T-helper 1 cell (primary cell): Measurements from ENCODE around the gene CTSD.

ENCODE experiments used
- DNase-seq, 5 donors: peaks; one replicate each; pipeline ENCODE4 v3.0.0-alpha.2; 2012 to 2020

The CTSD gene

GRCh38 chr11:1742869-1743584 lies 20.7 kb downstream of the CTSD start:
- DNase-seq: no peak

GRCh38 chr11:1742371-1742770 lies 21.4 kb downstream of the CTSD start:
- DNase-seq: no peak

DNA sequence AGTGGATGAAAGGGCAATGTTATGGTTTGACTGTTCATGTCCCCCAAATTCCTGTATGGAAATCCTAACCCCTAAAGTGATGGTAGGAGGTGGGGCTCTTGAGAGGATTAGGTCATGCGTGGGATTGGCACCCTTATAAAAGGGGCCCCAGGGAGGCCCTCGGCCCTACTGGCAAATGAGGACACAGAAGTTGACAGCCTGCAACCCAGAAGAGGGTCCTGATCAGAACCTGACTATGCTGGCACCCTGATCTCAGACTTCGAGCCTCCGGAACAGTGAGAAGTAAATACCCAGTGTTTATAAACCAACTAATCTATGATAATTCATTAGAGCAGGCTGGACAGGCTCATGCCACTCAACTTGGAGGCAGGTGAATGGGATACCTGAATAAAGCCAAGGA lies 22.0 kb downstream of the CTSD start:
- DNase-seq: no peak

DNA sequence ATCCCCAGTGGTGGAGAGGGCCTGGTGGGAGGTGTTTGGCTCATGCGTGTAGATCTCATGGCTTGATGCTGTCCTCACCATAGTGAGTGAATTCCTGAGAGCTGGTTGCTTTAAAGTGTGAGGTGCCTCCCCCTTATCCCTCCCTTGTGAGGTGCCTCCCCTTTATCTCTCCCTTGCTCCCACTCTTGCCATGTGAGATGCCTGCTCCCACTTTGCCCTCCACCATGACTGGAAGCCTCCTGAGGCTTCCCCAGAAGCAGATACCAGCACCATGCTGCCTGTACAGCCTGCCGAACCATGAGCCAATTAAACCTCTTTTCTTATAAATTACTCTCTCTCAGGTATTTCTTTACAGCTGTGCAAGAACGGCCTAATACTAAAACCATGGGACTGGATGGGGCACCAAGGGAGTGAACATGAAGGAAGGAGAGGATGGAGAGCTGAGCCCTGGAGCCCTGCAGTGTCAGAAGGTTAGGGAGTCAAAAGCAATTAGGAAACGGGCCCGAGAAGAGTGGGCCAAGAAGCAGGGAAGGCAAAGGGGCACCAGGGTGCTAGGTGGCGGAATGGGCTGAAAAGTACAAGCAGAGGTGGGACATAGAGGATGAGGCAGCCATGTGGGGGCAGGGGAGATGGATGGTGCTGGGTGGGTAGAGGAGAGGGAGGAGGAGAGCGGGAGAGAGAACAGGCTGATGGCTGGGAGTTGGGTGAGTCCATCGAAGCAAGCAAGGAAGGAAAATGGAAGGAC lies 22.8 kb downstream of the CTSD start:
- no peak for DNase-seq

DNA sequence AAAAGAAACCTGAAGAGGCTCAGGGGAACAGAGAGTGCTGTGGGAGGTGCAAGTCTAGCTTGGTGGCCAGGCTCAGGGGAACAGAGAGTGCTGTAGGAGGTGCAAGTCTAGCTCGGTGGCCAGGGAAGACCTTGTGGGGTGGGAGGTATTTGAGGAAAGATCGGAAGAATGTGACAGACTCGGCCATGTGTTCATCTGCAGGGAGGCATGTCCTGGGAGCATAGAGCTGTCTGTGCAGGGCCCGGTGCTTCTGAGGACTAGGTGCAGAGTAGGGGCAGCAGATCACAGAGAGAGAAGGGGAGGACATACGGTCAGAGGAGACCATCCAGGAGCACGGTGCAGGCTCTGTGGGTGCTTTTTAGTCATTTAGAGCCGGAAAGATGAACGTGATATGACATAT lies 24.2 kb downstream of the CTSD start:
- no peak for DNase-seq

DNA sequence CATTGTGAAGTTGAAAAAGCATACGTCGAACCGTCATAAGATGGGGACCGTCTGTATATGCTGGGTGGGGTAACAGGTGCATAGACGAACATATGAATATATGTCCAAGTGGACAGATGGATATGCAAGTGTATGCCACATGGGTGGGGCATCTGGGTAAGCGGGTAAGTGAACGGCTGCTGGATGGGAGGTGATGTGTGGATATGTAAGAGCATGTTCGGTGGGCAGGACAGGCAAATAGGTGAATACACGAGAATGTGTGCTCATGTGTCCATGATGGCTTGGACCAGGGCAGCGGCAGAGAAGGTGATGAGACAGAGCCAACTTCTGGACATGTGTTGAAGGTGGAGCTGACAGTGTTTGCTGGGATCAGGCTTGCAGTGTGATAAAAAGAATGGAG lies 25.3 kb downstream of the CTSD start:
- no peak for DNase-seq

DNA sequence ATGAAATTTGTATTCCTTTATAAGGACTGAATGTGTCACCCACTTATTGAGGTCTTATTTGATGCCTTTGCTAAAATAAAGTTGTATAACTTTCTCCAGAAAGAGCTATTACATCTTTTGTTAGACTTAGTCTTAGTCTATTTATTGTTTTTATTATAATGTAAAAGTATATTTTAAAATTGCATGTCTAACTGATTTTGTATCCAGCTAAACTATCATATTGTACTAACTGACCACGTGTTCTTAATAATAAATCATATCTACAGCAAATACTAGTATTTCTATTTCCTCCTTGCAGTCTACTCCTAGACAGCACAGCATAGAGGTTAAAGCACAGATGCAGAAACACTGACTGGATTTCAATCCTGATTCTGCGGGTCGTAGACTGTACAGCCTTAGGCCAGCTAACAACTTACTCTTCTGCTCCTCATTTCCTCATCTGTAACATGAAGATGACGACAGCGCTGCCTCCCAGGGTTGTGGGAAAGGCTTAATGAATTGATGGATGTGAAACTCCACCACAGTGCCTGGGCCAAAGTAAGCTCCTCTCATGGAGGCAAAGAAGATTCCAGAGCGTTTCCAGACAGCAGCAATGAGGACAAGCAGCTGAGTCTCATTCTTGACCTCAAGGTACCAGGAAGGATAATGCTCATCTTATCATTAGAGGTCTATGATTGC lies 26.5 kb downstream of the CTSD start:
- DNase-seq: no peak

DNA sequence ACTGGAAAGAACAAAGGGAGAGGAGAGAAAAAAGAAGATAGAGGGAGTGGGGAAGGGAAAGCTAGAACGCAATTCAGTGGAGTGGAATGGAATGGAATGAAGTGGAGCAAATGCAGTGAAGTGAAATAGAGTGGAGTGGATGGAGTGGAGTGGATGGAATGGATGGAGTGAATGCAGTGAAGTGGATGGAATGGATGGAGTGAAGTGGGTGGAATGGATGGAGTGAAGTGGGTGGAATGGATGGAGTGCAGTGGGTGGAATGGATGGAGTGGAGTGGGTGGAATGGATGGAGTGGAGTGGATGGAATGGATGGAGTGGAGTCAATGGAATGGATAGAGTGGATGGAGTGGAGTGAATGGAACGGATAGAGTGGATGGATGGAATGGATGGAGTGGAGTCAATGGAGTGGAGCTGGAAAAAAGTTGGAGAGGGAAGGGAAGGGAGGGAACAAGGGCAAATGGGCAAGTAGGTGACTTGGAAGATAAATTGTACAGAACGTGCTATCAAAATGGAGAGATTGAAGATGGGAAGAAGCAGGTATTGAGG lies 27.2 kb downstream of the CTSD start:
- DNase-seq: no peak

DNA sequence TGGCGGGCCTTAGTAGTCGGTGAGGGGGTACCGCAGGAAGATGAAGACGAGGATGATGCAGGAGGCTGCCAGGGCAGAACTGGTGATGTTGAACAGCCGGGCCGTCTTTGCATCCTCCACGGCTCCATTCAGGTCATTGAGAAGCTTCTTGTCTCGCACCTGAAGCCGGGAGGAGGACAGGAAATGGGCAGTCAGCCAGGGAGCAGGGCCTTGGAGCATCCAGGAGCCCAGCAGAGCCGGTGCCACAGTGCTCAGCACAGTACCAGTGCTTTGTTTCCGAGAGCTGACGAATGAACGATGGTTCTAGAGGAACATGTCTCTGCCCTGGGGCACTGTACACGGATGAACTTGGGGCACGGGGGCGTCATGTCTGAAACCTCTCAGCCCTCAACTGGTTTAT lies 28.5 kb downstream of the CTSD start:
- DNase-seq: no peak

GRCh38 chr11:1734641-1735081 lies 29.1 kb downstream of the CTSD start:
- DNase-seq: no peak

DNA sequence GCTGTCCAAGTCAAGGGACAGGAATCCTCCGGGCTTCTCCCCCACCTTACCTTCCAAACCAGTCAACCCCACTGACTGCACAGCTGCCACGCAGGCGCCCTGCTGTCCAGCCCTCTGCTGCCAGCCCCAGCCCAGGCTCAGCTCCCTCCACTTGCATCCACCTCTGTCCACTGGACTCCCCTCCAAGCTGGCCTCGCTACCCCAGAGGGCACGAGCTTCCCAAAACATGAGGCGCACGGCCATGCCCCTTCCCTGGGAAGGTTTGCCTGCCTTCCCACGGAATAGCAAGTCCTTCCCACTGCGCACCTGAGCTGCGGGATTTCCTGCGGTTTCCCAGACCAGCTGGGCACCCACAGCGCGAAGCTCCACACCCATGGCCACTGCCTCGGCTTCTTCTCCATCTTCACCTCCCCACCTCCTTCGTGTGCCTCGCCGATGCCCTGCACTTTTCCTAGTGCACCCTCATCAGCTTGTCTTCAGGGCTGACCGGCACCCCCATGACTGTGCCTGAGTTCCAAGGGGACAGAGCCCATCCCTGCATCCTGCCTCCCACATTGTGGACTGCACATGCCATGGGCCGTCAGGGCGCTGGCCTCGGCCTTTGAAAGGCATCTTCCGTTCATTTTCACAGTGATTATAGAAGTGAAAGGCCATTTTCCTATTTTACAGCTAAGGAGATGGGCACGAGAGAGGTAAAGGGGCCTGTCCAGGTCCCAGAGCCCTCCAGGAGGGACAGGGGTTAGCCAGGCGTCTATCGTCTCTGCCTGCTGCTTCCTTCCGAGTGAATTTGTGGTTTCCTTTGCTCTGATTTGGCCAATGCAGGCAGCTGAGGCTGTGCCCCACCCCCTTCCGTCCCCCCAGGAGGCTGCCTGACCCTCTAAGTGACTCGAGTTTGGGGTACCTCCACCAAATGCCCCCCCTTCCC lies 29.7 kb downstream of the CTSD start:
- DNase-seq: no peak

DNA sequence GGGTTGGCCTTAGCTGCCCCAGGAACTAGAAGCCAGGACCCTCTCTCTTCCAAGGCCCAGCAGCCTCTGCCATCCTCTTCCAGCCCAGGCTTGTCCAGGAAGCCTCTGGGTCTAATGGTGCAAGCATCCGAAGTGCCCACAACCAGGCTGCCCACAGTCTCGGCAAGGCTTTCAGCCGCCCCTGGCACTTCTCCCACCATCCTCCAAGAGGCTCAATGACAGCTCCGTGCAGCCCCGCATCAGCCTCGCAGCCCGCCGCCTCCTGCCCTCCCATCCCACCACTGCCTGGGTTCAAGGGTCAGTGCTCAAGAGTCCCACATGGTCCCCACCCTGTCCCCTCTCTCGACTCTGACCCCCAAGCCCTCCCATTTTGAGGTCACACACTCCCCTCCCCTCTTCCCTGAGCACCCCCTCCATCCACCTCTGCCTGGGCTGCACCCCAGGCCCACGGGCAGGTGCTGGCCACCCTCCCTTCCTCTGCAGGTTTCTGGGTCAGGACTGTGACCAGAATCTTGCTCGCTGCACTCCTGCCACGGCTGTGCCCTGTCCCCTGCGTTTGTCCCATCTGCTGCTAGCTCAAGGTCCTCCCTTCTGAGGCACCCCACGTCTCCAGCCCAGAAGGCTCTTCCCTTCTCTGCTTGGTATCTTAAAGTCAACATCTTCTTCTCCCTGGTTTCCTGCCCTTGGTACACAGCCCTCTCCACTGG lies 30.6 kb downstream of the CTSD start:
- DNase-seq: no peak

GRCh38 chr11:1732418-1733008 lies 31.2 kb downstream of the CTSD start:
- DNase-seq: no peak

DNA sequence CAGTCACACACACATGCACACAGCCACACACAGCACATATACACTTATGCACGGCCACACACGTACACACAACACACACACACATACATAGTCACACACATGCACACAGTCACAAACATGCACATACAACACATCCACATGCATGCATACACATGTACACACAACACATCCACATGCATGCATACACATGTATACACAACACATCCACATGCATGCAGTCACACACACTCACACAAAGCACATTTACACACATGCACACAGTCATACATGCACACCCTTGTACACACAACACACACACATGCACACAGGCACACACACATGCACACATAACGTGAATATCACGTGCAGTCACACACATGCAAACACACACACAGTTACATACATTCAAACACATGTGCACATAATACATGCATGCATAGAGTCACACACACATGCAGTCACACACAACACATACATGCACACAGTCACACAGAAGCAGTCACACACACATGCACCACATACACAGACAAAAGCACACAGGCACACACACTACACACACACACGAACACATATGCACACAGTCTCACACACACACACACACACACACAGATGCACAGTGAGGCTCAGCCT lies 32.2 kb downstream of the CTSD start:
- no peak for DNase-seq

GRCh38 chr11:1730059-1730629 lies 33.6 kb downstream of the CTSD start:
- DNase-seq: no peak

- DNase-seq: no peak
Observed at GRCh38 chr11:1729692-1730011, 34.1 kb downstream of the CTSD start.

GRCh38 chr11:1728931-1729691 lies 34.6 kb downstream of the CTSD start:
- DNase-seq: no peak

DNA sequence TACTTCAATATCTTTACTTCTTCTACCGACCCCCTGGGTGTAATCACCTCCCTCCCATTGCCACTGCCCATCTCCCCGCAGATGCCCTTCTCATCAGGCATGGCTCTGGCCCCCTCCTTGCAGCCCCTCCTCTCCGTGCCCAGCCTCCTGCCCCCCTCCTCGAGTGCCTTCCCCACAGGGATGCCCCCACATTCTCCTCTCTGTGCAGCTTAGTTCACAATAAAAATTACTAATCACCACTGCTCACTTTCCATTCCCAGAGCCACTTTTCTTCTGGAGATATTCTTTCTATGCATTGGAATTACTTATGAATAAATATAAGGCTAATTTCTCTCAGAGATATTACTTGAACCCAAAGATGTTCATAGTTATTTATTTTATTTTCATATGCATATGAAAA lies 35.4 kb downstream of the CTSD start:
- no peak for DNase-seq

- DNase-seq: no peak
Observed at GRCh38 chr11:1727861-1728260, 35.9 kb downstream of the CTSD start.

- DNase-seq: no peak
Observed at GRCh38 chr11:1727096-1727690, 36.5 kb downstream of the CTSD start.
